GM12801 (cell line): ENCODE measurements around the gene MEGF11.

Experiments used
- CTCF ChIP-seq: IDR thresholded peaks from one replicate; pipeline ENCODE4 v1.5.1; 2011; ENCODE audit warnings: control low read depth; ENCODE audit not compliant: insufficient read length; ENCODE audit errors: extremely low read depth

The MEGF11 gene

GRCh38 chr15:66025015-66025452 is 228.5 kb downstream of the MEGF11 start:
- no peak for TF ChIP-seq CTCF

DNA sequence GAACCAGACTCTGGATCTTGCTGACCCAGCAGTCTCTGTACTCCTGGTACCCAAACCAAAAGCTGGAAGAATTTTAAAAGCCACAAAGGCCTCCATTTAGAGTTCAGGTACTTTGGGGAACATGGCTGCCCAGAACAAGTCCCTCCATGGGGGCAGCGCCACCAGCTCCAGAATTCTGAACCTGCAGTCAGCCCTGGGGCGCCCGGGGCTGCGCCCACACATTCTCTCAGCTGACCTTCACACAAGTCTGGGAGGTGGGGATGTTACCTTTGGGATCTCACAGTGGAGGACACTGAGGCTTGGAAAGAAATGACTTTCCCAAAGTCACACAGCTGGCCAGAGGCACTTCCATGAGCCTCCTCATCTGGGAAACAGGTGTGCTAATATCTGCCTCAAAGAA is 229.4 kb downstream of the MEGF11 start:
- no peak for TF ChIP-seq CTCF

GRCh38 chr15:66023311-66023972 is 230.1 kb downstream of the MEGF11 start:
- TF ChIP-seq CTCF, result no peak

DNA sequence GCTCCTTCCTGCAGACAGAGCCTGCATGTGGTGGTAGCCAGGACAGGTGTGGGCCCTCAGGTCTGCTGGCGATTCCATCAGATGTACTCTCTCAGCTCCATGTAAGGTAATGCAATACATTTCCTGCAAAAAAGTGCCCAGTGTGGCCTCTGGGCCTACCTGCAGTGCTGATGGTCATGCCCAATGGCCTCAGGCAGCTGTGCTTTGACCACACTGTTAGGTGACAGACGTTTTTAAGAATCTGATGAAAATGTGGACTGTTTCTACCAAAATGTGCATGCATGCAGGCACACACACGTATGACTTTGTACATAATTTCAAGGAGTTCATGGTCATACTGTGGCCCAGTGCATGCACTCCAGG is 231.4 kb downstream of the MEGF11 start:
- TF ChIP-seq CTCF, result no peak

DNA sequence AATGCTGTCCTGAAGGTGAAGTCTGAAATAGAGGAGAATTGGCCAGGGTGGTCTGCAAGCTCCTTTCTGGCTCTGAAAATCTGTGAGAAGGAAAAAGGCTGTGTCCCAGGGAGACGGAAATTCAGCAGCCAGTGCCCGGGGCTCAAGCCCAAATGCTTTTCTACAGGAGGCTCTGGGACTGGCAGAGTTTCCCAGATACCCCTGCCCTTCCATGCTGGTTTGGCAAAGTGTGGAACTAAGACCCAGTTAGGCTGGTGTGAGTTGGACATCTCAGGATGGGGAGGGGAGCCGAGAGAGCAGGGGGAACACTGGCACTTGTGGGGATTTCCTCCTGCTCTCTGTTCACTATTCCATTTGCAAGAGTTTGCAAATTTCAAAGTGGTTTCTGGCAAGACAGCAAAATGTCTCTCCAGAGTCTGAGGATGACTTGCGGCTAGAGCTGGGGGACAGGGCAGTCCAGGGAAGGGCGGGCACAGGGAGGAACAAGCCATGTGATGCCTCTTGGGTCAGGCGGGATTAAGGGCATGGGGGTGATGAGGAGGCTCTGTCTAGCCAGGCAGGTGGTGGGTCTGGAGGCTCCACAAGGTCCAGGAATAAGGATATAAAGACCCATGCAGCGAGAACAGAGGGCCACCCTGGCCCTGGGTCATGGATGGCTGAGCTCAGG is 231.9 kb downstream of the MEGF11 start:
- TF ChIP-seq CTCF, result no peak

DNA sequence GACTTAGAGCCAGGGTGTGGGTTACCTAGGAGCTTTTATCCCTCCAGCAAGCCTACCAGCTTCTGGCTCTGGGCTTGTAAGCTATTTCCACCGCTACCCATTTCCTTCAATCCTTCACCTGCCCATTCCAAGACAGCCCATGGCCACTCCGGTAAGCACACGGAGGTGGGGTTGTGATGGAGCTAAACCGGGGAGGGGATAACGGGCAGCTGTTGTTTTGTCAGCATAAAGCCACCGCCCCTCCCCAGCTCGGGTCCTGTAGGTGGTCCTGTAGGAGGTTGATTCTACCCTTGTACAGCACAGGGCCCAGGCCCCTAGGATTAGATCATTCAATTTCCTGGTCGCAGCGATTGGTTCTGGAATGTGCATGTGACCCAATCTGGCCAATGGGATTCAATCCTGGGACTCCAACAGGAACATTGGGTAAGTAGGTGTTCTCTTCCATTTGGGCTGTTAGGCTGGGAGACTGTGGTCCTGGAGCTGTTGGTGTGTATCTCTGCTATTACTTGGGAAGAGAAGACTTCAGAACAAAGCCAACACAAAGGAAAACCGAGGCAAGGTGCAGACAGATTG is 233.6 kb downstream of the MEGF11 start:
- no peak for TF ChIP-seq CTCF

- no peak for TF ChIP-seq CTCF
Observed at GRCh38 chr15:66019368-66019767, 234.2 kb downstream of the MEGF11 start.
